Right hindlimb (tissue), 1 donor: ENCODE results near the gene ZBTB5.
A peak's percentile ranks its signal among the peaks of the same experiment; 100 is the strongest.
"Not testable (repeated sequence)": the region's sequence is repeated elsewhere in the genome, so short reads cannot be mapped to it uniquely, and the experiment has no call there.

Experiments used
- DNase-seq: peaks from one replicate; pipeline ENCODE4 v3.0.0-alpha.2; 2018

ZBTB5 gene

GRCh38 chr9:37449862-37450632 lies 15.2 kb downstream of the ZBTB5 start:
- DNase-seq = no peak

DNA sequence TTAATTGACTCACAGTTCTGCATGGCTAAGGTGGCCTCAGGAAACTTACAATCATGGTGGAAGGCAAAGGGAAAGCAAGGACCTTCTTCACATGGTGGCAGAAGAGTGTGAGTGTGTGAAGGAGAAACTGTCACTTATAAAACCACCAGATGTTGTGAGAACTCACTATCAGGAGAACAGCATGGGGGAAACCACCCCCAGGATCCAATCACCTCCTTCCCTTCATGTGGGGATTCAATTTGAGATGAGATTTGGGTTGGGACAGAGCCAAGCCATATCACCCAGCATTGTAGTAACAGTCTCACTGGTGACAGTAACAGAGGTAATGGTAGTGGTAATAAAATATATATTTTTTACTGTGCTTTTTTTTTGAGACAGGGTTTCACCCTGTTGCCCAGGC lies 18.1 kb downstream of the ZBTB5 start:
- DNase-seq = no peak

DNA sequence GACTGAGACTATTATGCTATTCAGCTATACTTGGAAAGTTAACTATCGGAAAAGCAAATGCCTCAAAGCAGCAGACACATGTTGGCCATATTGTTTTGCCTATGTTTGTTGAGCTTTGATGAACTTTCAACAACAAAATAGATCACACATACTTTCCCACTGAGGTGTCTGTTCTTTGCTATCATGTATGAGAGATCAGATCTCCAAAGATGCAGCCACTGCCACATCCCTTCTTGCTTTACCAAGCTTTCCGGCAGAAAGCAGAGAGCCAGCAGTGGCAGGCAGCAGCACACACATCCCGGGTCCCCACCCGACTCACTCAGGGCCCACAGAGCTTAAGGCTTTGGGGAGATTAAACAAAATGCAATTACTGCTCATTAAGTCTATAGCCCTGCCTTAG lies 18.8 kb downstream of the ZBTB5 start:
- DNase-seq = no peak

GRCh38 chr9:37445832-37446231 lies 19.4 kb downstream of the ZBTB5 start:
- DNase-seq = no peak

DNA sequence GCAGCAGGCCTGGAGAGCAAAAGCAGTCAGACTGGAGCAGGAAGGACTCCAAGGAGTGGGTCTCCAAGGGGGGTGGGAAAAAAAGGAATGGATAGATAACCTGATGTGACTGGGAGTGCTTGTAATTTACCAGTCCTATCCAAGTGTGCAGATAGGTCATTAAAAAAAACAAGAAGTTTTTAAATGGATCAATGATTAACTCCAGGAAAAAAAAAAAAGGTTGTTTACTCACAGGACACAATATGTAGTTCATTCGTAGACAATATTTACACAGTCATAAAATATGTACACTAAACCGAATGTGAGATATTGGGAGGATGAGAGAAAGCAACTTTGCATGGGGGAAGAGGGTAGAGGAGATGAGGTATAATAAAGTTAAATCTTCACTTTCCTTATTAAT lies 20.4 kb downstream of the ZBTB5 start:
- DNase-seq = no peak

DNA sequence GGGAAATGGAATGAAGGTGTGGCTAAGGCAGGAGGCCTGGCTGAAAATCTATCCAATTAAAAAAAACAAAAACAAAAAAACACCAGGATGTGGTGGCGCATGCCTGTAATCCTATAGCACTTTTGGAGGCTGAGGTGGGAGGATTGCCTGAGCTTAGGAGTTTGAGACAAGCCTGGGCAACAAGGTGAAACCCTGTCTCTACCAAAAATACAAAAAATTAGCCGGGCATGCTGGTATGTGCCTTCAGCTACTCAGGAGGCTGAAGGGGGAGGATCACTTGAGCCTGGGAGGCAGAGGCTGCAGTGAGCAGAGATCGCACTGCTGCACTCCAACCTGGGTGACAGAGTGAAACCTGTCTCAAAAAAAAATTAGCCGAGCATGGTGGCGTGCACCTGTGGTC lies 21.7 kb downstream of the ZBTB5 start:
- no peak for DNase-seq

- no peak for DNase-seq
These were observed 22.7 kb downstream of the ZBTB5 start for GRCh38 chr9:37442556-37442955.

DNA sequence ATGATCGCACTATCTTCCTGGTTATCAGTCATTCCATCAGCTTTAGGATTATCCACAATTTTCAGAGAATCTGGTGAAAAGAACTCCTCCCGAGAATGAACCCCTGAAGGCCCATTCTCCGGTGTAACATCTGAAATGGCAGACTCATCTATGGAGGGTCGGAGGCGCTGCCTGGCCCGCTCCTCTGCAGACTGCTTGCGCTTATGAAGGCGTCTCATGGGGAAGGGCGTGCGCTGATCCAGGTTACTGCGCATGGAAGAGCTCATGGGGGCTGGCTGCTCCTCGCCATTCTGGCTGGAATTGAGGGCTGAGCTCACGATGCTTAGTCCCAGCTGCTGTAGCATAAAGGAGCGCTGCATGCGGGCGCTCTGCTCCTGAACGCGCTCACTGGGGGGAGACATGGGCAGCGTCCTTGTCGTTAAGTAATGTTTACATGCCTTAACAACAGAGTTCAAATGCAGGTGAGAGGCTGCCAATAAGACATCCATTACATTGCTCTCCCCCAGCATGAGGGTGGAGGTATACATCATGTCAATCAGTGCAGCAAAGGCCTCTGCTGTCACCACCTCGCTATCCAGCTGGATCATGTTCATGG lies 23.4 kb downstream of the ZBTB5 start:
- DNase-seq = no peak

DNA sequence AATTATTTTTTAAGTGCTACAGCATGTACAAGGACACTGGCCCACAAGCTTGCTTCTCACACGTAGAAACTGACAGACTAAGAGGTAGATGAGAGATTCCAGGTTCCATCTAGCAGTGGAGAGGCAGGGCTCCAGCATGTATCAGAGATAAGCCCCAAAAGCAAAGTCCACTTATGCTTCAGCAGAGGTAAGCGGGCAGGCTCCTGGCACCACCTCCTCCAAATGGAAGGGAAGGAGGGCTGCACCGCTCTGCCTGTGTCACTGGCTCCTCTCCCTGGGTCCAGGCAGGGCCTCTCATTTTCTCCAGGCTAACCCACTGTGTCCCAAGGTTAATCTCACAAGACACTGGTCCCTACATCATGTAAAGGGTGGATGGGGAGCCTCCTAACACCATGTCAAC lies 26.9 kb downstream of the ZBTB5 start:
- no peak for DNase-seq

- no peak for DNase-seq
These were observed 27.6 kb downstream of the ZBTB5 start for GRCh38 chr9:37437621-37438020.

DNA sequence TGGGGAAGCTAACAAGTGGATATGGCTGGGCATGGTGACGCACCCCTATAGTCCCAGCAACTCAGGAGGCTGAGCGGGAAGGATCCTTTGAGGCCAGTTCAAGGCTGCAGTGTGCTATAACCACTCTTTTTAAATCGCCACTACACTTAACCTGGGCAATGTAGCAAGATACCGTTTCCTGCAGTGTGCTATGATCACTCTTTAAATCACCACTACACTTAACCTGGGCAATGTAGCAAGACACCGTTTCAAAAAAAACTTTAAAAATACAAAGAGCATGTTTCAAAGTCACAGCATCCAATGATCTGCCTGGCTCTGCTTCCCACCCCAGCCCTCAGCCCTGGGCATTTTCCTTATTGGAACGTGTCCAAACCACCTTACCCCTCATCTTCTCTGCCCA lies 28.2 kb downstream of the ZBTB5 start:
- DNase-seq = no peak

- DNase-seq = no peak
These were observed 28.7 kb downstream of the ZBTB5 start for GRCh38 chr9:37436540-37436939.

DNA sequence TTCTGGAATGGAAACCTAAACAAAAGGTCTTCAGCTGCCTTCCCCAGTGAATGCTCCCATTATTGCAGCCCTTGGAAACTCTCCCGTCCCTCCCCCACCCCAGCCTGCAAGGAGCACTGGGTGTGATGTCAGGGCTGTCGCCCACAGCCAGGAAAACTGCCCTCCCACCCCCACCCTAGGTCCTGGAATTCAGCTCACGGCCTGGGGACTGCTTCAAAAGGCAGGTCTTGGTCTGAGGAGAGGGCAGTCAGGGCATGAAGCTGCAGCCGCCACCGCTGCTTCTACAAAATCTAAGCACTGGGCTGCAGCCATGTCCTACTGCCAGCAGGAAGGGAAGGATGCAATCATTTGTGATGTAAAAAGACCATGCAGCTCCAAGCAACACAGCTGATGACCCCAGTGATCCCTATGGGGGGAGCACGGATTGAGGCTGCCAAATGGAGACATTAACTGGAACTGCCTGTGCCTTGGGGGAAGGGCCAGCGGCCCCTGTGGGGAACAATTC lies 31.3 kb downstream of the ZBTB5 start:
- DNase-seq = peak; percentile 73

DNA sequence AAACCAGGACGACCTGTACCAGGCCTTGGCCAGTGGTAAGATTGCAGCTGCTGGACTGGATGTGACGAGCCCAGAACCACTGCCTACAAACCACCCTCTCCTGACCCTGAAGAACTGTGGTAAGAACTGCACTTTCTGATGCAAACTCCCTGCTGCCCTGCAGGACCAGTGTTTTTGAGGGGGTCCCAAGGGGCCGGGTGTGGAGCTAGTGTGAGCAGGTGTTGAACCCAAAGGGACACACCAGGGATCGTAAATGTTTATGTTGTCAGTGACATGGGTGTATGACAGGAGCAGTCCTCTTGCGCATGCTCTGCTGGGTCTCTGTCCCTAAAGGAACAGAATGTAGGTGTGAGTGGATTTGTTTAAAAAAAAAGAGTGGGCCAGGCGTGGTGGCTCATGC lies 33.2 kb downstream of the ZBTB5 start:
- no peak for DNase-seq

DNA sequence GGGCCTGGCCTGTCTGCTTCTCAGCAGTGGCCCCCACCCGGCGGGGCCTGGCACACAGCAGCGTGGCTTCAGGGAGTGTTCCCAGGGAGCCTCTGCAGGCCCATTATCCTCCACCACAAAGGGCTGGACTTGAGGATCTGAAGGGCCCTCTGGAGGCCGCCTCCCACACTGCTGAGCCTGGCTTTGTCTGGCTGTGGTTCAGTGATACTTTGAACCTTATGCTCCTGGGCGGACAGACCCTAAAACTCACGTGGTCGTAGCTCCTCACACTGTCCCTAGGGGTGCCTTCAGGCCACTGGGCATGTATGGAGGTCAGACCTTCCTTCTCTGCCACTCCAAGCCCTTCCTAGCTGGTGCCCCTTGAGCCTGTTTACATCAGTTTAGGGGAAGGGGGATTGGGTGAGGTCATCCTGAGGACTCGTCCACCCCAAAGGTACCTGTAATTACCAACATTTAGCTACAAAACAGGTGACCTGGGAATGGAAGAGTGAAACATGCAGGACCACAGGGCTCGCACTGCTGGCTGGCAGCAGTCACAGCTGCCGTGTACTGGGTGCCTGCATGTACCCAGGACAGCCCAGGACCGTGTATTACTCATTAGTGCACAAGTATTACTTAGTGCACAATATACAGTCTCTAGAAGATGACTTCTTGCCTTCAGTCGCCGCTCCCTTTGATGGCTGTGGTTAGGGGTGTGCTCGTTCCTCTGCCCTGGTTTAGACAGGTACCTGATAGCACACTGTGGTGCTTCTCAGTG lies 34.2 kb downstream of the ZBTB5 start:
- DNase-seq = peak; percentile 44

GRCh38 chr9:37429441-37430285 lies 35.6 kb downstream of the ZBTB5 start:
- DNase-seq = no peak

DNA sequence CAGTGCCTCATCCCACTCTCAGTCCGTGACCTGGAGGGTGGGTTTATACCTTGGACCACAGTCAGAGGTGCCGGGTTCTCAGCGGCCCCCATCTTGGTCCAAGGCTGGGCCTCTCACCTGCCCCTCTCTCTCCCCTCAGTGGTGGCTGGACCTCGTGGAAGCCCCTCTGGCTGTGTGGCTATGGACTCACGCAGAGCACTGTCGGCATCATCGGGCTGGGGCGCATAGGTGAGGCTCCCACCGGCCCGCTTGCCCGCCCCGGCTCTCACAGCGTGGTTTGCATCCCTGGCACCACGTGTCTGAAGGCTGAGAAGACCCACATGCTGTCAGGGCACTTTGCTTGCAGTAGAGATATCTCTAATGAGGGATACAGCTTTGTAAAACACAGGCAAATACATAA lies 36.9 kb downstream of the ZBTB5 start:
- no peak for DNase-seq

GRCh38 chr9:37426846-37427245 lies 38.4 kb downstream of the ZBTB5 start:
- no peak for DNase-seq

DNA sequence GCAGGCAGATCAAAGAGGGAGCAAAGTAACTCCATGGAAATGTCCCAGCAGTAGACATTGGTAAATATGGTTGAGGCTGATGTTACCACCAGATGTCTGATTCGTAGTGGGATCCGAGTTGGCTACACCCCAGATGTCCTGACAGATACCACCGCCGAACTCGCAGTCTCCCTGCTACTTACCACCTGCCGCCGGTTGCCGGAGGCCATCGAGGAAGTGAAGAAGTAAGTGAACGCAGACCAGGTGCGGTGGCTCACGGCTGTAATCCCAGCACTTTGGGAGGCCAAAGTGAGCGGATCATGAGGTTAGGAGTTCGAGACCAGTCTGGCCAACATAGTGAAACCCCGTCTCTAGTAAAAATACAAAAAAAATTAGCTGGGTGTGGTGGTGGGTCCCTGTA lies 38.8 kb downstream of the ZBTB5 start:
- DNase-seq = not testable (repeated sequence)

DNA sequence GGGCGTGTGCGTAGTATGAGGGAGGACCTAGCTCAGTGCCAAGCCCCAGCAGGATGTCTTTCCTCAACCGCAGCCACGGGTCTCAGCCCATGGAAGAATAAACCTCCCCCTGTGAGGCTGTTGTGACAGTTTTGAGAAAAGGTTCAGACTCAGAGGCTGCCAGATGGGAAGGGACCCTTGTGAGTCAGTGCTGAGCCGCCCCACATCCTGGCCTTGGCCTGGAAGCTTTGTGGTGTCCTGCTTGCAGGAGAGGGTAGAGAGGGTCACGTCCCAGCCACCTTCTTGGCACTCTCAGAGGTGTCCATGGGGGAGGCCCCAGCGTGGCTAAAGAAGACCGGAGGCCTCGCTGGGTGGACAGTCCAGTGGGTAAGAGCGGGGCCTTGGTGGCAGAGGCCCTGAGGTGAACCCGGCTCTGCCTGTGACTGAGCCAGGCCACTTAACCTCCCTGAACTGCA lies 39.9 kb downstream of the ZBTB5 start:
- DNase-seq = no peak

GRCh38 chr9:37424686-37425297 lies 40.5 kb downstream of the ZBTB5 start:
- no peak for DNase-seq

DNA sequence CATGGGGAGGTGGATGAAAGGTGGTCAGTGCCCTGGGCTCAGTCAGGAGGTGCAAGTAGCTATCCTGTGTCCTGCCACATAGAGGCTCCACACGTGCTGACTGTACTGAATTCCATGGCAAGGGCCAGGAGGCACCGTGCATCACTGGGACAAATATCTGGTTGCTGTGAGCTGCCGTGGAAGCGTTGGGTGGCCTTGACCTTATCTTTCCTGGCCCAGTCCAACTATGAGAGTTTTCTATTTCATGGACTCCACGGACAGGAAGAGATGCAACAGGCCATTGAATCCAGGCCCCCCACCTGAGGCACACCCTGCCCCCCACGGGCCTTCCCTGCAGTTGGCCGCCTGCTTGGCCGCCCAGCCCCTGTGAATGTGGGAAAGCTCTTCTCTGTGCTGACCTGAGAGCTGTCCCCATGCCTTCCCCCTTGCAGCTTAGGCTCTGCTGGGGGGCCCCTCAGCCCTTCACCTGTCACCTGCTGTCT lies 41.0 kb downstream of the ZBTB5 start:
- DNase-seq = no peak
